Heart left ventricle (tissue), 16 donors: Measurements from ENCODE around the gene ARFIP2. TPM values are rescaled to one million over a fixed set of nuclear protein-coding genes. Genes with fewer than 3 reads are reported as not detected.

ENCODE experiments used
- ATAC-seq, 4 donors: fragments of 200-7000 bp; cut with Tn5 transposase; one replicate each; pipeline ENCODE4 v1.9.1; 2020 to 2022; ENCODE audit warnings: moderate library complexity in 4 of 4, mild to moderate bottlenecking in 3 of 4, moderate number of reproducible peaks in 1 of 4
- DNase-seq, 5 donors: peaks; one replicate each; pipeline ENCODE4 v3.0.0-alpha.2; 2020
- H3K27ac ChIP-seq, 12 donors: fragments of 200-600 bp; sonication (generic) in 4 of 12; one replicate each; pipeline versions ENCODE4 v1.5.0 to v1.8.0; 2016 to 2022; ENCODE audit warnings: mild to moderate bottlenecking in 2 of 12
- H3K27me3 ChIP-seq, 9 donors: fragments of 200-600 bp; sonication (generic) in 2 of 9; one replicate each; pipeline versions ENCODE4 v1.5.1 to v1.8.0; 2016 to 2022; ENCODE audit warnings: mild to moderate bottlenecking in 3 of 9
- H3K36me3 ChIP-seq, 9 donors: fragments of 200-600 bp; sonication (generic) in 2 of 9; one replicate each; pipeline versions ENCODE4 v1.5.0 to v1.8.0; 2018 to 2022; ENCODE audit warnings: mild to moderate bottlenecking in 2 of 9
- H3K4me1 ChIP-seq, 12 donors: fragments of 200-600 bp; sonication (generic) in 4 of 12; one replicate each; pipeline versions ENCODE4 v1.5.0 to v1.8.0; 2016 to 2022; ENCODE audit warnings: mild to moderate bottlenecking in 3 of 12
- H3K4me3 ChIP-seq, 12 donors: fragments of 200-600 bp; sonication (generic) in 4 of 12; one replicate each; pipeline versions ENCODE4 v1.5.0 to v1.8.0; 2017 to 2022; ENCODE audit warnings: mild to moderate bottlenecking in 9 of 12, moderate library complexity in 4 of 12
- H3K9me3 ChIP-seq, 12 donors: fragments of 200-600 bp; sonication (generic) in 4 of 12; one replicate each; pipeline versions ENCODE4 v1.5.0 to v1.8.0; 2016 to 2022; ENCODE audit warnings: mild to moderate bottlenecking in 1 of 12
- CTCF ChIP-seq, 12 donors: fragments of 200-600 bp; sonication (generic) in 4 of 12; IDR thresholded peaks; one replicate each; pipeline versions ENCODE4 v1.5.0 to v1.8.0; 2018 to 2022; ENCODE audit warnings: antibody characterized with exemption in 12 of 12, mild to moderate bottlenecking in 5 of 12
- POLR2A ChIP-seq, 2 donors: fragments of 450-650 bp; IDR thresholded peaks; one replicate each; pipeline ENCODE4 v1.6.1; 2017; ENCODE audit warnings: antibody characterized with exemption in 2 of 2, mild to moderate bottlenecking in 2 of 2, moderate library complexity in 2 of 2
- WGBS, 4 donors: extraction: QIAGEN DNeasy Blood & Tissue Kit in 2 of 4; methylation state at CpG; one replicate each; pipeline versions ENCODE4 v1.1.5 to v1.1.7; 2013 to 2018; 5-methylcytosine and 5-hydroxymethylcytosine counted together
- intact Hi-C, 10 donors: fragments of 100-400 bp; cut with DNase I; formaldehyde crosslinking; loops; one replicate each; pipeline versions ENCODE4 v1.11.1 to v1.14.2; 2022
- long read RNA-seq, 3 donors: library from polyadenylated mRNA; unstranded; transcript quantifications; one replicate each; pipeline ENCODE4 v2.0.0, GENCODE V29; 2020 to 2021
- polyA plus RNA-seq, 2 donors: library from polyadenylated mRNA; stranded (reverse); fragments of 200-250 nt; gene quantifications; one replicate each; pipeline ENCODE4 v1.2.3, GENCODE V29; 2013
- total RNA-seq, 9 donors: library from RNA; depleted of rRNA in 2 of 9; stranded (reverse); fragments of >200 nt in 2 of 9; fragmentation: NEBNext Ultra II Directional in 3 of 9; extraction: Animal tissue kit (Norgen Biotek cat#: 25700) in 3 of 9; gene quantifications; one replicate each; pipeline versions ENCODE4 v1.1.0 to v1.2.4, GENCODE V29; 2016 to 2023
- donor health status: ischemic (EF 13 %, LVEDD 7.1; RV severe dilation, severe dysfunction).
- donor health status: healthy with polysubstance abuse.
- donor health status: DM: no; HTN: yes; CAD: no.
- donor health status: DM: no; HTN: no; CAD: no.
- donor health status: ischemic (EF 25% LVEDD 6.9; RV normal size, moderate dysfunction).
- donor health status: ischemic (EF 25% LVEDD 5.7; RV mildly dilated, moderate dysfunction).
- donor health status: healthy.
- donor health status: DM: yes; HTN: yes; CAD: no.
- donor health status: ischemic (EF 35%, LVEDD 5.7; RV mildly dilated, moderate dysfunction).
- donor health status: nonischemic (EF 11% LVEDD 7.7; RV severe dilation, severe dysfunction).
- donor health status: DM: yes; HTN: yes; CAD: no.
- donor health status: PGD.
- donor health status: ischemic (EF 29% LVEDD 5.4; RV normal size, mild dysfunction).
- donor health status: nonischemic (EF 23%, LVEDD 6.1; RV moderate dilation, normal function).

Gene ARFIP2
- total RNA-seq (10 to 100 TPM; 10.7 to 24.9 (median 18.9) TPM), polyA plus RNA-seq (10 to 100 TPM; 14.0 to 36.7 TPM)
- long read RNA-seq, donor 1, transcript ARFIP2-201 (8 exons, 2,543 nt), result major isoform, 10 of 23 reads
- long read RNA-seq, donor 1, transcript ARFIP2-202 (8 exons, 1,868 nt), result minor isoform, 5 of 23 reads
- long read RNA-seq, donor 1, partial matches to known transcripts, result 2 of 23 reads
- long read RNA-seq, donor 1, other reads (novel, unspliced or antisense), result 5 of 23 reads
- long read RNA-seq, donor 2, transcript ARFIP2-201 (8 exons, 2,543 nt), result minor isoform, 21 of 76 reads
- long read RNA-seq, donor 2, transcript ARFIP2-203 (7 exons, 1,430 nt), result minor isoform, 7 of 76 reads
- long read RNA-seq, donor 2, transcript ARFIP2-202 (8 exons, 1,868 nt), result major isoform, 26 of 76 reads
- long read RNA-seq, donor 2, partial matches to known transcripts, result 9 of 76 reads
- long read RNA-seq, donor 2, other reads (novel, unspliced or antisense), result 13 of 76 reads
- long read RNA-seq, donor 3, transcript ARFIP2-202 (8 exons, 1,868 nt), result major isoform, 5 of 12 reads
- long read RNA-seq, donor 3, partial matches to known transcripts, result 2 of 12 reads
- long read RNA-seq, donor 3, other reads (novel, unspliced or antisense), result 1 of 12 reads

GRCh38 chr11:6481012-6481923 is at the start of gene ARFIP2, which contains the start of gene TIMM10B:
TSS of gene ARFIP2 (minus strand) at chr11:6481331. CDS start at chr11:6480421, 910 bp downstream.
TSS of gene TIMM10B (plus strand) at chr11:6481501. CDS start at chr11:6481517, 16 bp downstream.
- no peaks in the 10 kb centered on the region for H3K27me3 ChIP-seq
- intact Hi-C loops, result loop anchor here in 2 of 10 donors (5.0 to 10.0 kb wide), 2 partner anchors 64 to 96 kb away; partner anchors contain the start of gene APBB1 (in 1 of the 2)
- H3K4me3 ChIP-seq, result peak within 1 kb of the TSS; percentile 54 to 93 (median 80)
- TF ChIP-seq POLR2A (IDR thresholded peaks at IDR 0.05) (peak; percentile 70 to 88), CTCF (IDR thresholded peaks at IDR 0.05) (no peak)
- H3K4me1 ChIP-seq, result peaks cover 3 to 37% (median 25%) of the 10 kb centered on the region in 12 donors
- ATAC-seq, result peak; percentile 98 to 99 (median 98)
- peak within 1 kb of the TSS; percentile 37 to 96 (median 90) for H3K27ac ChIP-seq
- WGBS, 4 donors, result 0 to 1% (median 0%) methylated on average over 32 to 66 of the region's 66 CpGs
- no peaks in the 10 kb centered on the region for H3K9me3 ChIP-seq
- peaks cover 0 to 71% (median 62%) of the 10 kb centered on the region in 9 donors for H3K36me3 ChIP-seq
- DNase-seq, result peak; percentile 99

- DNase-seq (no peak), ATAC-seq (no peak)
- 88 to 96% (median 93%) methylated on average over 2 of the region's 2 CpGs for WGBS, 4 donors
- H3K4me3 ChIP-seq, result no peak overlapping the region
- no peaks in the 10 kb centered on the region for H3K27me3 ChIP-seq
- TF ChIP-seq POLR2A (IDR thresholded peaks at IDR 0.05) (no peak), CTCF (IDR thresholded peaks at IDR 0.05) (no peak)
- H3K9me3 ChIP-seq, result no peaks in the 10 kb centered on the region
- peaks cover 0 to 44% (median 31%) of the 10 kb centered on the region in 9 donors for H3K36me3 ChIP-seq
- no peaks in the 10 kb centered on the region for H3K4me1 ChIP-seq
- intact Hi-C loops, result loop anchor here (1.0 to 10.0 kb wide), 10 partner anchors 64 to 226 kb away; partner anchors contain the start of genes MRPL17 (in 6 of the 10), ILK (in 4 of the 10) and RRP8 (in 4 of the 10)
- H3K27ac ChIP-seq, result no peak overlapping the region
These were observed 49.7 kb upstream of the ARFIP2 start for GRCh38 chr11:6530848-6531247.

GRCh38 chr11:6529266-6529665 is 48.1 kb upstream of the ARFIP2 start:
- 83 to 93% (median 86%) methylated on average over 2 of the region's 2 CpGs for WGBS, 4 donors
- ATAC-seq (no peak), DNase-seq (no peak)
- peaks cover 0 to 43% (median 27%) of the 10 kb centered on the region in 9 donors for H3K36me3 ChIP-seq
- no peak overlapping the region for H3K4me3 ChIP-seq
- H3K27ac ChIP-seq, result no peak overlapping the region
- TF ChIP-seq CTCF (IDR thresholded peaks at IDR 0.05) (no peak), POLR2A (IDR thresholded peaks at IDR 0.05) (no peak)
- H3K27me3 ChIP-seq, result no peaks in the 10 kb centered on the region
- no peaks in the 10 kb centered on the region for H3K4me1 ChIP-seq
- no peaks in the 10 kb centered on the region for H3K9me3 ChIP-seq
- intact Hi-C loops, result no loop called here
